GM23338 (cell line): ENCODE results near the gene PIK3CB.
"Not testable (repeated sequence)": the region's sequence is repeated elsewhere in the genome, so short reads cannot be mapped to it uniquely, and the experiment has no call there.

ENCODE experiments used
- CTCF ChIP-seq, 2 experiments: fragments of 200-600 bp in 1 of 2; sonication (generic) in 1 of 2; conservative IDR thresholded peaks; 2 replicates each; pipeline versions ENCODE4 v1.5.1 to v1.6.1; 2016 to 2017; ENCODE audit warnings: antibody characterized with exemption in 2 of 2, low read depth in 2 of 2, mild to moderate bottlenecking in 2 of 2, moderate library complexity in 1 of 2
- EZH2 ChIP-seq: fragments of 200-600 bp; sonication (generic); IDR thresholded peaks from one replicate; pipeline ENCODE4 v1.8.0; 2017; ENCODE audit warnings: antibody characterized with exemption, mild to moderate bottlenecking, low read depth; ENCODE audit not compliant: unreplicated experiment
- EZH2phosphoT487 ChIP-seq: fragments of 200-600 bp; sonication (generic); IDR thresholded peaks from one replicate; pipeline ENCODE4 v1.8.1; 2018; ENCODE audit warnings: antibody characterized with exemption; ENCODE audit not compliant: unreplicated experiment
- JUNB ChIP-seq: IDR thresholded peaks from one replicate; pipeline ENCODE4 v1.6.1; 2016; ENCODE audit warnings: antibody characterized with exemption; ENCODE audit not compliant: unreplicated experiment
- POLR2AphosphoS5 ChIP-seq: IDR thresholded peaks from 2 replicates; pipeline ENCODE4 v1.6.1; 2016; ENCODE audit warnings: antibody characterized with exemption, low read depth
- REST ChIP-seq: IDR thresholded peaks from one replicate; pipeline ENCODE4 v1.6.1; 2018; ENCODE audit warnings: antibody characterized with exemption; ENCODE audit not compliant: unreplicated experiment
- ZNF331 ChIP-seq: fragments of 250-450 bp; sonication (Bioruptor Pico); IDR thresholded peaks from 2 replicates; pipeline ENCODE4 v1.5.0; 2020; ENCODE audit warnings: low read depth, mild to moderate bottlenecking, moderate library complexity

- TF ChIP-seq CTCF (conservative IDR thresholded peaks at IDR 0.05; ENCODE audit: low read depth in 2 of 2); EZH2phosphoT487; EZH2; REST; JUNB; POLR2AphosphoS5; ZNF331 (CRISPR knock-in tag): not testable (repeated sequence)
Observed at GRCh38 chr3:138838385-138838784, 3.7 kb upstream of the PIK3CB start.
